HG03571 (cell line): ENCODE measurements around the gene LUZP4.
"Not testable (repeated sequence)": the region's sequence is repeated elsewhere in the genome, so short reads cannot be mapped to it uniquely, and the experiment has no call there.

Experiments used
- ATAC-seq: cut with Tn5 transposase; IDR thresholded peaks from one replicate; pipeline ENCODE4 v1.9.1; 2021; ENCODE audit not compliant: unreplicated experiment

Gene LUZP4

GRCh38 chrX:115333446-115333845 lies 43.9 kb downstream of the LUZP4 start:
- ATAC-seq = no peak

GRCh38 chrX:115337491-115338144 lies 48.1 kb downstream of the LUZP4 start:
- no peak for ATAC-seq

DNA sequence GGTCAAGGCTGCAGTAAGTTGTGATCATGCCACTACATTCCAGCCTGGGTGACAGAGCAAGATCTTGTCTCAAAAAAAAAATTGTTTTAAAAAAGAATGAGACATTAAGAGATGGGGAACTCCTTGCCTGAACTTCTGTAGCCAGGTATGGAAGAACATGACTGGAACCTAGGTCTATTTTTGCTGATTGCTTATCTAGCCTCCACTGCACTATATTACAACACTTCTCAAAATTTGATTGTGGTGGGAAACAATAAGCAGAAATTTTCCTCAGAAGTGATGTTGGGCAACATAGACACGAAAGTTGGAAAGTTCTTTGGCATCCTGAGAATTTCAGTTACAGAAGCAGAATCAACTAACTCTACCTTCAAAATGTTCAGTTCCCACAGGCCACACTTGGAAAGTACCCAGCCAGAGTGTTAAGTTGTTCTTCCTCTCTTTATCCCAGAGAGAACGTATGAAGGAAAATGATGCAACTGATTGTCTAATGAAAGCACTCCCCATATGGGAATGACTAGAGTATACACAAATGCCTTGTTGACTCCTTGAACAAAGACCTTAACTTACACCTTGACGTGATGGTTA lies 50.0 kb downstream of the LUZP4 start:
- no peak for ATAC-seq

DNA sequence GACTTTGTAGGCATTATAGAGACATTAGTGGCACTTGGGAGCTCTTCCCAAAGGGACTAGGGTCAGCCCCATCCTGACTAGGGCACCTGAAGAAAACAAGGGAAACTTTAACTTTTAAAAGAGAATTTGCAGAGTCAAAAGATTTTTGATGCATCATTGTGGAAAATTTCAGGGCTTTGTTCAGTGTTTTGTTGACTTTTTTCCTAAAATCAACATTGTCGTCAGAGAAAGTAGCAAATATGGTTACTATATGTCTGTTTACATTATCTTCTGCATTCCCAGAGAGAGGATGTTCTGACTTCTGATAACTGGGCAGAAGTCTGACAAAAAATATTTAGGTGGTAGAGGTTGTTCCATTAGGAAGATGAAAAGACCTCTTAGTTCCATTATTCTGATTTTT lies 51.9 kb downstream of the LUZP4 start:
- no peak for ATAC-seq

- no peak for ATAC-seq
Observed at GRCh38 chrX:115344885-115345614, 55.5 kb downstream of the LUZP4 start.

DNA sequence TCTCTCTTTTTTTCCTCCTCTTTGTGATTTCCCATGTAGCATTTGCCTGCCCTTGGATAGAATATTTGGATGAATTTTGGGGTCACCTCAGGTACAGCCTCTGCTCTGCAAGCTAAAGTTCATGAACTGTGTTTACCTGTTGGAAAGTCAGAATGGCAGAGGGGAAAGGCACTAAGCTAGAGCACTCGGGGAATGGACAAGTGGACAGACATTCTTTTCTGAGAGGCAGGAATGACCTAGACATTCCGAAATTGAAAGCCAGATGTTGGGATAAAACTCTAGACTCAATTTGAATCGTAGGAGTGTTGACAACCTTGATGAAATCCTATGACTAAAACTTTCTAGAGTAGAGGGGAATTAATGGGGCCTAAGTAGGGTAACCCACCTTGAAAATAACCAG lies 56.1 kb downstream of the LUZP4 start:
- ATAC-seq = no peak

DNA sequence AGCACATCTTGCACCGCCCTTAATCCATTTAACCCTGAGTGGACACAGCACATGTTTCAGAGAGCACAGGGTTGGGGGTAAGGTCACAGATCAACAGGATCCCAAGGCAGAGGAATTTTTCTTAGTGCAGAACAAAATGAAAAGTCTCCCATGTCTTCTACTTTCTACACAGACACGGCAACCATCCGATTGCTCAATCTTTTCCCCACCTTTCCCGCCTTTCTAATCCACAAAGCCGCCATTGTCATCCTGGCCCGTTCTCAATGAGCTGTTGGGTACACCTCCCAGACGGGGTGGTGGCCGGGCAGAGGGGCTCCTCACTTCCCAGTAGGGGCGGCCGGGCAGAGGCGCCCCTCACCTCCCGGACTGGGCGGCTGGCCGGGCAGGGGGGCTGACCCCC lies 57.2 kb downstream of the LUZP4 start:
- ATAC-seq = not testable (repeated sequence)

GRCh38 chrX:115348446-115349225 lies 59.1 kb downstream of the LUZP4 start:
- no peak for ATAC-seq

GRCh38 chrX:115350711-115351381 lies 61.3 kb downstream of the LUZP4 start:
- ATAC-seq = no peak

DNA sequence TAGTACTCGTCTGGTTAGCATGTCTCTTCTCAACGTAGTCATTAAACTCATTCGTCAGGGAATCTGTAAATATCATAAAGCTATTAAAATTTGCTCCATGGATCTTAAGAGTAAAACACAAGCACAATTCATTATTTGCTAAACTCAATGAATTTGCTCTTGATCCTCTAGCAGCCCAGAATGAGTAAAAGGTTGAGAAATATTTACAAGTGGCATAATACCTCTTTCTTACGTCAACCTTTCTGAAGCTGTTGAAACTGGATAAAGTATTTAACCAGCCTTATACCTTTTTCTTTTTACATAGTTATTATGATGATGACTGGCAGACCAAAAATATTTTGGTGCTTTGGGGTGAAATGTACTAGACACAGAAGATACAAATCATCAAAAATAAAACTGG lies 66.9 kb downstream of the LUZP4 start:
- ATAC-seq = no peak
